SK-N-DZ (cell line): ENCODE results near the gene TACR1.
"Not testable (repeated sequence)": the region's sequence is repeated elsewhere in the genome, so short reads cannot be mapped to it uniquely, and the experiment has no call there.

Experiments
- DNase-seq: peaks from one replicate; pipeline ENCODE4 v3.0.0-alpha.2; 2015; ENCODE audit warnings: low spot score

Gene TACR1

GRCh38 chr2:75195076-75195691 is 4.1 kb downstream of the TACR1 start:
- DNase-seq, result no peak

- DNase-seq, result no peak
Observed at GRCh38 chr2:75194184-75194868, 5.0 kb downstream of the TACR1 start.

- DNase-seq, result no peak
Observed at GRCh38 chr2:75192496-75192895, 6.8 kb downstream of the TACR1 start.

GRCh38 chr2:75190271-75190990 is 8.9 kb downstream of the TACR1 start:
- no peak for DNase-seq

GRCh38 chr2:75186821-75187220 is 12.5 kb downstream of the TACR1 start:
- no peak for DNase-seq

- DNase-seq, result no peak
Observed at GRCh38 chr2:75182606-75183005, 16.7 kb downstream of the TACR1 start.

GRCh38 chr2:75180476-75180875 is 18.8 kb downstream of the TACR1 start:
- DNase-seq, result no peak

GRCh38 chr2:75177427-75177826 is 21.9 kb downstream of the TACR1 start:
- no peak for DNase-seq

GRCh38 chr2:75175456-75175855 is 23.9 kb downstream of the TACR1 start:
- DNase-seq, result no peak

- DNase-seq, result no peak
Observed at GRCh38 chr2:75174981-75175380, 24.3 kb downstream of the TACR1 start.

GRCh38 chr2:75174519-75174918 is 24.8 kb downstream of the TACR1 start:
- DNase-seq, result no peak

GRCh38 chr2:75173740-75174139 is 25.6 kb downstream of the TACR1 start:
- DNase-seq, result no peak

- DNase-seq, result not testable (repeated sequence)
Observed at GRCh38 chr2:75171423-75171822, 27.9 kb downstream of the TACR1 start.

- DNase-seq, result no peak
Observed at GRCh38 chr2:75170889-75171288, 28.4 kb downstream of the TACR1 start.

GRCh38 chr2:75168186-75168585 is 31.1 kb downstream of the TACR1 start:
- DNase-seq, result peak; percentile 88

- DNase-seq, result no peak
Observed at GRCh38 chr2:75166491-75166890, 32.8 kb downstream of the TACR1 start.

- no peak for DNase-seq
Observed at GRCh38 chr2:75162897-75163296, 36.4 kb downstream of the TACR1 start.

- DNase-seq, result no peak
Observed at GRCh38 chr2:75162259-75162658, 37.1 kb downstream of the TACR1 start.

- no peak for DNase-seq
Observed at GRCh38 chr2:75157435-75157834, 41.9 kb downstream of the TACR1 start.

GRCh38 chr2:75155115-75155514 is 44.2 kb downstream of the TACR1 start:
- DNase-seq, result peak; percentile 38

- DNase-seq, result no peak
Observed at GRCh38 chr2:75153221-75153620, 46.1 kb downstream of the TACR1 start.

- DNase-seq, result not testable (repeated sequence)
Observed at GRCh38 chr2:75152243-75152642, 47.1 kb downstream of the TACR1 start.

GRCh38 chr2:75147884-75148283 is 51.4 kb downstream of the TACR1 start:
- not testable (repeated sequence) for DNase-seq
